HG02623 (cell line): ENCODE measurements around the gene IFFO2.

ENCODE experiments used
- ATAC-seq: cut with Tn5 transposase; IDR thresholded peaks from one replicate; pipeline ENCODE4 v1.9.1; 2021; ENCODE audit warnings: moderate library complexity; ENCODE audit not compliant: unreplicated experiment

The IFFO2 gene

GRCh38 chr1:18938008-18938706 lies 18.3 kb downstream of the IFFO2 start:
- ATAC-seq, result no peak

DNA sequence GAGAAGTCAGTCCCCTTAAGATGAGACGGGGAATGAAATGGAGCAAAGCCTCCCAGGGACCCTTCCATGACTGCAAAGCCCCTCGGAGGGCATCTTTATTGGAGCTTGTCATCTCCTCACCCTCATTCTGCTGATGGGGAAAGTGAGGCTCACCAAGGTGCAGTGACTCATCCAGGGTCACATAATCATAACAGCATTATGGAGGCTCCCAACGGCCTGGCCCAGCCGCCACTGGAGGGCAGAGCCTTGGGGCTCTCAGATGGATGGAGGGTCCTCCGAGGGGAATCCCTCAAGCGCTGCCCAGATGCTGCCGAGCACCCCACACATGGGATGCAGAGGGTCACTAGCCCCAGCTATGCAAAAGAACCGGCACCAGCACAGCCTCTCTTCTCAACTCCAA lies 18.9 kb downstream of the IFFO2 start:
- ATAC-seq, result no peak

- no peak for ATAC-seq
Measured at GRCh38 chr1:18936814-18937481, 19.5 kb downstream of the IFFO2 start.

DNA sequence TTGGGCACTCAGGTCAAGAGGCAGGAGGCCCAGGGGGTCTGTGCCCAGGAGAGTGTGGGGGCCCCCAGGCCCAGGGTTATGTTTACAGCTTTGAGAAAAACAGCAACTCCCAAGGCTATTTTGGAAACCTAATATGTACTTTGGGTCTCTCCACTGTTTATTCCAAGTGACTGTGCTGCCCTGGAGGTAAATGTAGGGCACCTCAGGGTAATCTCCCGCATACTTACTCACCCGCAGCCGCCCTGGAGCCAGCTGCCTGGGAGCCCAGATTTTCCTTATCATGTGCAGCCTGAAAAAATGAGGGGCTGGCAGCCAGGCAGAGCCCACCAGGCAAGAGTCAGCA lies 20.0 kb downstream of the IFFO2 start:
- no peak for ATAC-seq

DNA sequence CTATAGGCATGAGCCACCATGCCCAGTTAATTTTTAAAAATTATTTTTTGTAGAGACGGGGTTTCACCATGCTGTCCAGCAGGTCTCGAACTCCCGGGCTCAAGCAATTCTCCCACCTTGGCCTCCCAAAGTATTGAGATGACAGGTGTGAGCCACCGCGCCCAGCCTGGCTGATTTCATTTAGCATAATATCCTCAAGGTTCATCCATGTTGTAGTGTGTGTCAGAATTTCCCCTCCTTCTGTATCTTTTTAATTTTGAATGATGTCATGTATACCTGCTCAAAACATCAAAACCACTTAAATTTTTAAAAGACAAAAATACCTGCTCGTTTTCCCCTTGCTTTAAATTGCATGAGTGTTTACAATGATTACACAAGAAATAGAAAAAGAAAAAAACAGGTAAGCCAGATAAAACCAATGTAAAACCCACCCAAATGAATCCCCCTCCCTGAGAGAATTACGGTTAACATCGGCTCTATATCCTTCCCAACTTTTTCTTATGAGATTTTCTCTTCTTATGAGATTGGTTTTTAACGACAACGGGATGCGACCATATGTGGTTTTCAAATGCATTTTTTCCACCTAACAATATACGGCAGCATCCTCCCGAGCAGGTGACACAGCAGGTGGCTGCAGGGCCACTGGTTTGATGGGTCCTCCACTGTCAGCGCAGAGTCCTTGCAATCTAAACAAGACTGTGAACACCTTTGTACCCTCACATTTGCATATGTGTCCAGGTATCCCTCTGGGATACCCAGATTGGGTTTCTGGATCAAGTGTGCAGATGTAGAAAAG lies 22.1 kb downstream of the IFFO2 start:
- no peak for ATAC-seq

GRCh38 chr1:18932879-18933278 lies 23.6 kb downstream of the IFFO2 start:
- ATAC-seq, result no peak

DNA sequence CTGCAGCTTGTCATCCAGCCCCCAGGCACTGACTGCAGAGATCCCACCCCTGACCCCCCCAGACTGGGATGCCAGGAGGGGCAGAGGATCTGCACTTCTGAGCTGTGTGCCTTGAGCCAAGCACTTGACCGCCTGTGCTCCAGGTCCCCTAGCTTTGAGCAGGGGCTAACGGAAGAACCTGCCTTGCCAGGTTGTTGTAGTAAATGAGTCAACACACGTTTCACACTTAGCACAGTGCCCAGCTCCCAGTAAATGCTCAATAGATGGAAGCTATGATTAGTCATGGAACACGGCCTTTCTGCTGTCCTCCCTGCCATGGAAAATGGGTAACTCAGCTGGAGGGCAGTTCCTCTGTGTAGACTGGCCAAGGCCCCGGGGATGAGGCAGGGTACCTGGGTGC lies 24.1 kb downstream of the IFFO2 start:
- no peak for ATAC-seq

- ATAC-seq, result no peak
Measured at GRCh38 chr1:18931730-18932129, 24.7 kb downstream of the IFFO2 start.

DNA sequence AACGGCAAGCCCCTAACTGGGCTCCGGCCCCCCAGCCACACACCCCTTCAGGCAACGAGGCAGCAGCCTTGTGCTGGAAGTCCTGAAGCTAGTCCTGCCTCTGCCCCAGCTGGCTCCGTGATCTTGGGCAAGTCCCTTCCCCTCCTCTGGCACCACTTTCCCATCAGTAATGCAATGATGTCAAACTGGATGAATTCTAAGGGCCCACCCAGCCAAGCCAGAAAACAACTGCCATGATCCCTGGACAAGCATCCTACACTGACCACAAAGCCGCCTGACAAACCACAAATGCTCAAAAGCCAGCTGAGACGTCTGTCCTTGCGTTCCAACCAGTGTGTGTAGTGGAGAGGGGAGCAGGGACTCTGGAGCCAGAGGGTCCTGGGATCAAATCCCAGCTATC lies 26.8 kb downstream of the IFFO2 start:
- no peak for ATAC-seq

GRCh38 chr1:18928985-18929384 lies 27.5 kb downstream of the IFFO2 start:
- no peak for ATAC-seq

- no peak for ATAC-seq
Measured at GRCh38 chr1:18928406-18928805, 28.1 kb downstream of the IFFO2 start.

DNA sequence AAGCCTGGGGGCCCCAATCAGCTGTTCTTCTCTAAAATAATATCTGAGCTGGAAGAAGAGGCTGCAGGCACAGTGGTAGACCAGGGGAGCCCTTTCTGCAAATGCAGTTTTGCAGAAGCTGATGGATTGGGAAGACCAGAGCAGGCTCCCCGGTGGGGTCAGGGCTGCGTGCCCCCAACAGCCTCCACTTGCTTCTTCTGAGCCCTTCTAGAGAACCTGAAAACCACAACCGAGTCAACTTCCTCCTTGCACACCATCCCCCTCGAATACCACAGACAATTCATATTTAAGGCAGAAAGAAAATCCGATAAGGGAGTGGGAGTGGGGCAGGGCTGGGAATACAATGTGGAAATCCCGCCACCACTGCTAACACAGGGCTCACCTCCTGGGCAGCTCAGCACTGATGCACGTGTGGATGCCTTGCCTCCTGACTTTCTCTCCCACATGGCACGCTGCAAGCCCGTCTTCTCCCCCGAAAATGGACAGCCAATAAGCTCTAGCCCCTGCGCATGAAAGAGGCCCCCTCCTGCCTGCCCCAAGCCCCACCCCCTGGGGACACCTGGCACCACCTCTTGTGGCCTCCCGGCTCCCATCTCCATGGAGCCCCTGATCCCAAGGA lies 28.7 kb downstream of the IFFO2 start:
- no peak for ATAC-seq

DNA sequence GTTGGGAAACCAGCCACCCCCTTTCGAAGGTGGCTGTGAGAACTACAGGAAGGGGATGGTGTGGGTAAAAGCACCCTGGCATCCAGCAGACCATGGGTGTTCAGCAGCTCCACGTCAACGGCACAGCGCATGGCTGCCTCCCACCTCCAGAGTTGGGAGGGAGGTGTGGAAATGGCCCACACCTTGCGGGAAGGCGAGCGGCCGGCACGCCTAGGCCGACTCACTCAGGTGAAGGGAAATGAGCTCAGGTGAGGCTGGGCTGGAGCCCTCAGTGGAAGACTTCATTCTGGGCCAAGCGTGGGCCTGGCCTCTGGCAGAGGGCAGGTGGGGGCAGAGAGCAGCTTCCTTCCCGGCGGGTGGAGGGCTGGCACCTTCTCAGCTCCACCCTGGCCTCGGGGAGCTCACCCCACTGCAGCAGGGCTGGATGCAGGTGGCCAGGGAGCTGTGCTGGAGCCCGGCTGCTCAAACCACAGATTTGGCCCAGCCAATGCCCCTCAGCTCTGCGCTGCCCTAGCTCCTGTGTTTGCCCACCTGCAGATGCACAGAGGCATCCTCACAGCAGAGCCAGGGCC lies 29.3 kb downstream of the IFFO2 start:
- ATAC-seq, result no peak

DNA sequence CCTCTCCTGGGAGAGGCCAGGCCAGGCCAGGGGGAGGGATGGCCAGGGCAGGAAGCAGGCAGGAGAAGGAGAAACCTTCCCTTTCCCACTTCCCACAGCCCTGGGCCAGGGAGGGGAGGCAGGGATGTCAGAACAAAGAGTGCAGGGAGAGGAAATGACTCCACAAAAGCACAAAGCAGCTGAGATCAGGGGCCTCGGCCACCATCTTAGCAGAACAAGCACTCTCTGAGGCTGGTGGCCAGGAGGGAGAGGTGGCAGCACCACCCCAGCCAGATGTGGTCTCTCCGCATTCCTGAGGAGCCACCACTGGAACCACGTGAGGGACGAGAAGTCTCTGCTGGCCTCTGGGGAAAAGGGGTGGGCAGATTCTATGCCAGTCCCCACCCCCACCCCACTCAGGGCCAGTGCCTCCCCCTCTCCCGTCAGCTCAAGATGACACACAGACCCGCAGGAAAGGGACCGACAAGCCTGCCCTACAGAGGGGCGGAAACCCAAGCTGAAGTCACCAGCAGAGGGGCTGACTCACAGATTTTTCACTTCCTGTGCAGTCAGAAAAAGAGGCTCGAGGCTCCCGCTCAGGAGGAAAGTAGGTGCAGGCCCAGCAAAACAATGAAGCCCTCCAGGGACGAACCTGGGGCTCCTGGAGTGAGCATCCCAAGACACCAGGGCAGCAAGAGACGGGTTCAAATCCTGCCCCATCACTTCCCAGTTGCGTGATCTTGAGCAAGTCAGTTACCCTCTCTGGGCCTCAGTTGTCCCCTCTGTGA lies 30.0 kb downstream of the IFFO2 start:
- no peak for ATAC-seq

DNA sequence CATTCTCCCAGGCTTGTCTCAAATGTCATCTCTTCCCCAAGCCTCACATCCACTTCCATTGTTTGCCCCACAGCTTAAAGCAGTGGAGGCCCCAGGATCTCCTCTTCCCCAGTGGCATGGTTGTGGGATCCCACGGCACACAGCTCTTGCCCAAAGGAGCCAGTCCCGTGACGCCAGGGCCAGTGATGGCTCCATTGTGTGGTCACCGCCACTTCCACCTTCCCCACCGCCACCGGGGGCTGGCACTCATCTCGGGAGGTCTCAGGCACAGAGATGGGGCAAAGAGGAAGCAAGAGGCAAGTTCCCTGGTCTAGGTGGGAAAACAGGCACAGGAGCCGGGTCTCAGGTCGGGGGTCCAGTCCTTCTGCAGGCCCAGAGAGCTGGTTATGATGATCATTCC lies 31.2 kb downstream of the IFFO2 start:
- no peak for ATAC-seq

DNA sequence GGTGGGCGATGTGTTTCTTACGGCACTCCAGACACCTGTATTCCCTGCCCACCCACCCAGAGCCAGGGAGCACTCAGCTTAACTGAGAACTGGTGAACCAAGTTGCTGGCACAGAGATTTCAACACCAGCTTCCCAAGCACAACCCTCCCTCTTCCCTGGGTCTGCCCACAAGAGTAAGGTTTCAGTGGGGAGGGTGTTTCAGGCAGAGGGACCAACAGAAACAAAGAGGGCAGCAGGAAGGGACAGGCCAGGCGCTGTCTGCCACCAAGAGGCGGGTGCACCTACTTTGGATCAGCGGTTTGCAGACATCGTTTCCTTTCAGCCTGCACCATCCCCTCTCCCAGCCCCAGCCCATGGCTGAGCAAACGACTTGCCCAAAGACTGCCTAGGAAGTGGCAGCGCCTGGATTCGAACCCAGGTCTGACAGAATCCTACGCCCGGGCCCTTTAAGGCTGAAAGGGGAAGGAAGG lies 32.2 kb downstream of the IFFO2 start:
- ATAC-seq, result no peak

- no peak for ATAC-seq
Measured at GRCh38 chr1:18923756-18924211, 32.7 kb downstream of the IFFO2 start.

- ATAC-seq, result no peak
Measured at GRCh38 chr1:18922848-18923755, 33.4 kb downstream of the IFFO2 start.

DNA sequence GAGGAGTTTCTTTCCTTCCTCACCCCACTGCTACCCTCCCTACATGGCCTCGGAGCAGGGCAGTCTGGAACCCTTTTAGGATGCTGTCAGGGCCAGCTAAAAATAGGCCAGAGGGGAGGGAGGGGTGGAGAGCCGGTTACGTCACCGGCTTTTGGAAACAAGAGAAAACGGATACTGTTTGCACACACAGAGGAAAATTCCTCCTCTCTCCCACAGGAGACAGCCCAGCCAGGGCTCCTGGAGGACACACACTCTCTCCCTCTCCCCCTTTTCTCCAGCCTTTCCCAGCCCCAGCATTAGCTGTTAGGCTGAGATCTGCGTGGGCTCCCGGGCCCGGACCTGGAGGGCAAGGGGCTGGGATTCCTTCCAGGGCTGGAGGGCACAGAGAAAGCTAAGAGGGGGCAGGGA lies 34.2 kb downstream of the IFFO2 start:
- no peak for ATAC-seq
